KMS-11 (cell line): Measurements from ENCODE around the gene TCF21.

ENCODE experiments used
- H2AFZ ChIP-seq: fragments of 200-600 bp; sonication (generic); 2 replicates; pipeline ENCODE4 v1.6.1; 2016; ENCODE audit warnings: antibody characterized with exemption, mixed run types, low read depth
- H3K27ac ChIP-seq: fragments of 200-600 bp; sonication (generic); 2 replicates; pipeline ENCODE4 v1.6.1; 2016; ENCODE audit warnings: mild to moderate bottlenecking, mixed run types
- H3K27me3 ChIP-seq: fragments of 200-600 bp; sonication (generic); 2 replicates; pipeline ENCODE4 v1.6.1; 2017; ENCODE audit warnings: mild to moderate bottlenecking, low read depth, mixed run types, moderate library complexity; ENCODE audit not compliant: insufficient read depth
- H3K36me3 ChIP-seq: fragments of 200-600 bp; sonication (generic); 2 replicates; pipeline ENCODE4 v1.6.1; 2017; ENCODE audit warnings: mild to moderate bottlenecking, mixed run types; ENCODE audit not compliant: insufficient read depth
- H3K4me1 ChIP-seq: fragments of 200-600 bp; sonication (generic); 2 replicates; pipeline ENCODE4 v1.6.1; 2016; ENCODE audit warnings: mild to moderate bottlenecking, low read depth, mixed run types; ENCODE audit not compliant: poor library complexity, severe bottlenecking
- H3K4me2 ChIP-seq: fragments of 200-600 bp; sonication (generic); 2 replicates; pipeline ENCODE4 v1.7.0; 2016; ENCODE audit warnings: mild to moderate bottlenecking, mixed run types
- H3K4me3 ChIP-seq: fragments of 200-600 bp; sonication (generic); IDR thresholded peaks from 2 replicates; pipeline ENCODE4 v1.6.1; 2017; ENCODE audit warnings: low read depth, low read length, mixed read lengths; ENCODE audit not compliant: insufficient read depth
- H3K79me2 ChIP-seq: fragments of 200-600 bp; sonication (generic); 2 replicates; pipeline ENCODE4 v1.6.1; 2016; ENCODE audit warnings: low read depth, mixed run types; ENCODE audit not compliant: insufficient read depth
- H3K9ac ChIP-seq: fragments of 200-600 bp; sonication (generic); 2 replicates; pipeline ENCODE4 v1.6.1; 2016; ENCODE audit warnings: mild to moderate bottlenecking, mixed run types
- H4K20me1 ChIP-seq: fragments of 200-600 bp; sonication (generic); 2 replicates; pipeline ENCODE4 v1.6.1; 2016; ENCODE audit warnings: mild to moderate bottlenecking, mixed run types; ENCODE audit not compliant: insufficient read depth
- CTCF ChIP-seq: fragments of 200-600 bp; sonication (generic); conservative IDR thresholded peaks from 2 replicates; pipeline ENCODE4 v1.6.1; 2017; ENCODE audit warnings: low read depth, mild to moderate bottlenecking, antibody characterized with exemption, low read length, moderate library complexity, mixed read lengths

The TCF21 gene

GRCh38 chr6:133896344-133896721 lies 7.4 kb downstream of the TCF21 start:
- H3K27me3 ChIP-seq = no peaks in the 10 kb centered on the region
- H3K36me3 ChIP-seq = no peaks in the 10 kb centered on the region
- H4K20me1 ChIP-seq = no peaks in the 10 kb centered on the region
- H3K9ac ChIP-seq = no peak overlapping the region
- no peaks in the 10 kb centered on the region for H3K79me2 ChIP-seq
- H3K4me3 ChIP-seq = no peak overlapping the region
- H3K27ac ChIP-seq = no peak overlapping the region
- no peak overlapping the region for H3K4me2 ChIP-seq
- no peaks in the 10 kb centered on the region for H3K4me1 ChIP-seq
- TF ChIP-seq CTCF = no peak
- H2AFZ ChIP-seq = no peak overlapping the region

GRCh38 chr6:133898263-133898662 lies 9.3 kb downstream of the TCF21 start:
- no peak overlapping the region for H3K9ac ChIP-seq
- H3K27me3 ChIP-seq = no peaks in the 10 kb centered on the region
- H4K20me1 ChIP-seq = no peaks in the 10 kb centered on the region
- no peak overlapping the region for H3K27ac ChIP-seq
- H3K36me3 ChIP-seq = no peaks in the 10 kb centered on the region
- no peaks in the 10 kb centered on the region for H3K79me2 ChIP-seq
- no peak for TF ChIP-seq CTCF
- H3K4me3 ChIP-seq = no peak overlapping the region
- no peak overlapping the region for H2AFZ ChIP-seq
- no peaks in the 10 kb centered on the region for H3K4me1 ChIP-seq
- H3K4me2 ChIP-seq = no peak overlapping the region

- no peak overlapping the region for H3K9ac ChIP-seq
- no peak overlapping the region for H3K27ac ChIP-seq
- no peaks in the 10 kb centered on the region; the same call in 1 of the 2 replicates for H4K20me1 ChIP-seq
- no peak for TF ChIP-seq CTCF
- H3K79me2 ChIP-seq = no peaks in the 10 kb centered on the region
- no peaks in the 10 kb centered on the region for H3K36me3 ChIP-seq
- H3K27me3 ChIP-seq = no peaks in the 10 kb centered on the region
- H3K4me1 ChIP-seq = no peaks in the 10 kb centered on the region
- no peak overlapping the region for H3K4me2 ChIP-seq
- H2AFZ ChIP-seq = no peak overlapping the region
- H3K4me3 ChIP-seq = no peak overlapping the region
Measured at GRCh38 chr6:133899556-133899955, 10.6 kb downstream of the TCF21 start.

- Histone ChIP-seq H3K4me1 (no peaks in the 10 kb centered on the region), H3K36me3 (no peaks in the 10 kb centered on the region), H3K79me2 (no peaks in the 10 kb centered on the region), H3K27ac (no peak overlapping the region), H2AFZ (no peak overlapping the region), H3K4me2 (no peak overlapping the region), H3K27me3 (no peaks in the 10 kb centered on the region), H4K20me1 (no peaks in the 10 kb centered on the region; the same call in 1 of the 2 replicates), H3K9ac (no peak overlapping the region), H3K4me3 (no peak overlapping the region)
- no peak for TF ChIP-seq CTCF
Measured at GRCh38 chr6:133903855-133904254, 14.9 kb downstream of the TCF21 start.
